IMR-90 (cell line): ENCODE measurements around the gene GSTM3.
"Not testable (repeated sequence)": the region's sequence is repeated elsewhere in the genome, so short reads cannot be mapped to it uniquely, and the experiment has no call there.

Experiments
- BHLHE40 ChIP-seq: fragments of 150-350 bp; IDR thresholded peaks from 2 replicates; pipeline ENCODE4 v1.6.1; 2016; ENCODE audit warnings: mild to moderate bottlenecking, low read depth, low read length
- CEBPB ChIP-seq: IDR thresholded peaks from 2 replicates; pipeline ENCODE4 v1.6.1; 2012; ENCODE audit warnings: low read depth, low read length, improper control_type of control experiment
- CHD1 ChIP-seq: IDR thresholded peaks from 2 replicates; pipeline ENCODE4 v1.6.1; 2012; ENCODE audit warnings: low read depth, low read length, improper control_type of control experiment
- CTCF ChIP-seq: conservative IDR thresholded peaks from 2 replicates; pipeline ENCODE4 v1.5.1; 2012; ENCODE audit warnings: mild to moderate bottlenecking, low read depth, low read length, improper control_type of control experiment
- ELK1 ChIP-seq: fragments of 150-350 bp; IDR thresholded peaks from 2 replicates; pipeline ENCODE4 v1.6.1; 2016; ENCODE audit warnings: low read depth, mild to moderate bottlenecking, low read length, moderate library complexity, borderline replicate concordance
- MAFK ChIP-seq: IDR thresholded peaks from 2 replicates; pipeline ENCODE4 v1.6.1; 2012; ENCODE audit warnings: low read depth, low read length, improper control_type of control experiment
- MAZ ChIP-seq: IDR thresholded peaks from 2 replicates; pipeline ENCODE4 v1.6.1; 2012; ENCODE audit warnings: low read depth, mild to moderate bottlenecking, low read length, improper control_type of control experiment, moderate library complexity, borderline replicate concordance
- MXI1 ChIP-seq: IDR thresholded peaks from 2 replicates; pipeline ENCODE4 v1.6.1; 2012; ENCODE audit warnings: low read depth, mild to moderate bottlenecking, low read length, moderate library complexity, borderline replicate concordance
- POLR2A ChIP-seq: IDR thresholded peaks from 2 replicates; pipeline ENCODE4 v1.6.1; 2012; ENCODE audit warnings: mild to moderate bottlenecking, low read depth, low read length
- RAD21 ChIP-seq: IDR thresholded peaks from 2 replicates; pipeline ENCODE4 v1.6.1; 2012; ENCODE audit warnings: low read length, improper control_type of control experiment
- RCOR1 ChIP-seq: IDR thresholded peaks from 2 replicates; pipeline ENCODE4 v1.6.1; 2012; ENCODE audit warnings: mild to moderate bottlenecking, low read length, improper control_type of control experiment; ENCODE audit not compliant: insufficient replicate concordance
- RFX5 ChIP-seq: IDR thresholded peaks from 2 replicates; pipeline ENCODE4 v1.8.0; 2012; ENCODE audit warnings: low read depth, mild to moderate bottlenecking, low read length, moderate library complexity
- SMC3 ChIP-seq: fragments of 150-350 bp; IDR thresholded peaks from 2 replicates; pipeline ENCODE4 v1.6.1; 2016; ENCODE audit warnings: low read depth, mild to moderate bottlenecking, antibody characterized with exemption, low read length, moderate library complexity
- TF ChIP-seq, protein P1 (sequence below): fragments of 150-350 bp; IDR thresholded peaks from 2 replicates; pipeline ENCODE4 v1.6.1; 2017; ENCODE audit warnings: mild to moderate bottlenecking, antibody characterized with exemption, low read length, low read depth

DNA sequence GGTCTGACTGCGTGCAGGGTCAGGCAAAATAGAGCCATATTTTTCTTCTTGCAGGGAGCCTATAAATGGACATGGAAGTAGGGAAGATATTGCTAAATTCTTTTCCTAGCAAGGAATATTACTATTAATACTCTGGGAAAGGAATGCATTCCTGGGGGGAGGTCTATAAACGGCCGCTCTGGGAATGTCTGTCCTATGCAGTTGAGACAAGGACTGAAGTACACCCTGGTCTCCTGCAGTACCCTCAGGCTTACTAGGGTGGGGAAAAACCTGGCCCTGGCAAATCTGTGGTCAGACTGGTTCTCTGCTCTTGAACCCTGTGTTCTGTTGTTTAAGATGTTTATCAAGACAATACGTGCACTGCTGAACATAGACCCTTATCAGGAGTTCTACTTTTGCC is 31.9 kb downstream of the GSTM3 start:
- TF ChIP-seq CTCF, MAFK, POLR2A, RCOR1, RAD21, BHLHE40, MAZ, MXI1, RFX5, SMC3, ELK1, CHD1, CEBPB: not testable (repeated sequence)
- TF ChIP-seq, protein P1, sequence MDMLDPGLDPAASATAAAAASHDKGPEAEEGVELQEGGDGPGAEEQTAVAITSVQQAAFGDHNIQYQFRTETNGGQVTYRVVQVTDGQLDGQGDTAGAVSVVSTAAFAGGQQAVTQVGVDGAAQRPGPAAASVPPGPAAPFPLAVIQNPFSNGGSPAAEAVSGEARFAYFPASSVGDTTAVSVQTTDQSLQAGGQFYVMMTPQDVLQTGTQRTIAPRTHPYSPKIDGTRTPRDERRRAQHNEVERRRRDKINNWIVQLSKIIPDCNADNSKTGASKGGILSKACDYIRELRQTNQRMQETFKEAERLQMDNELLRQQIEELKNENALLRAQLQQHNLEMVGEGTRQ, result not testable (repeated sequence)
